ENCODE measurements around the gene IGF1R.

Gene IGF1R

GRCh38 chr15:98826658-98827057 is 178.3 kb downstream of the IGF1R start:
- H3K9ac ChIP-seq (ENCODE audit: low read length), result no peak overlapping the region
- no peaks in the 10 kb centered on the region for H3K36me3 ChIP-seq (ENCODE audit: low read length)
- no peak overlapping the region for H2AFZ ChIP-seq (ENCODE audit: low read depth, low read length, severe bottlenecking)
- no peak overlapping the region for H3K4me3 ChIP-seq (ENCODE audit: insufficient read depth, low read length, poor library complexity, severe bottlenecking)
- H3K27me3 ChIP-seq (ENCODE audit: low read length), result no peaks in the 10 kb centered on the region
- H4K20me1 ChIP-seq (ENCODE audit: low read depth, low read length), result no peaks in the 10 kb centered on the region
- H3K9me3 ChIP-seq (ENCODE audit: insufficient read depth, low read length), result peaks cover 17% of the 10 kb centered on the region; the same call in 1 of the 2 replicates
- TF ChIP-seq CTCF (IDR thresholded peaks at IDR 0.05; ENCODE audit: insufficient read depth, low read length, poor library complexity, severe bottlenecking) (no peak), EZH2phosphoT487 (conservative IDR thresholded peaks at IDR 0.05; ENCODE audit: low read length) (no peak)
- no peaks in the 10 kb centered on the region for H3F3A ChIP-seq (ENCODE audit: insufficient read depth)
- no peak overlapping the region for H3K4me2 ChIP-seq (ENCODE audit: low read depth, low read length, poor library complexity, severe bottlenecking)
- no peaks in the 10 kb centered on the region for H3K79me2 ChIP-seq (ENCODE audit: insufficient read depth, low read length)
- no peaks in the 10 kb centered on the region for H3K9me2 ChIP-seq (replicated peaks; ENCODE audit: insufficient read depth, low read length)
- H3K27ac ChIP-seq (ENCODE audit: low read depth, low read length), result no peak overlapping the region

GRCh38 chr15:98827217-98827616 is 178.9 kb downstream of the IGF1R start:
- Histone ChIP-seq H3K9ac (ENCODE audit: low read length) (no peak overlapping the region), H3K27ac (ENCODE audit: low read depth, low read length) (no peak overlapping the region), H3K27me3 (ENCODE audit: low read length) (no peaks in the 10 kb centered on the region), H2AFZ (ENCODE audit: low read depth, low read length, severe bottlenecking) (no peak overlapping the region), H3K4me2 (ENCODE audit: low read depth, low read length, poor library complexity, severe bottlenecking) (no peak overlapping the region), H4K20me1 (ENCODE audit: low read depth, low read length) (no peaks in the 10 kb centered on the region), H3K9me2 (replicated peaks; ENCODE audit: insufficient read depth, low read length) (no peaks in the 10 kb centered on the region), H3F3A (ENCODE audit: insufficient read depth) (no peaks in the 10 kb centered on the region), H3K4me3 (ENCODE audit: insufficient read depth, low read length, poor library complexity, severe bottlenecking) (no peak overlapping the region), H3K36me3 (ENCODE audit: low read length) (no peaks in the 10 kb centered on the region; the same call in 1 of the 2 replicates), H3K9me3 (ENCODE audit: insufficient read depth, low read length) (peaks cover 18% of the 10 kb centered on the region; the same call in 1 of the 2 replicates), H3K79me2 (ENCODE audit: insufficient read depth, low read length) (no peaks in the 10 kb centered on the region)
- TF ChIP-seq CTCF (IDR thresholded peaks at IDR 0.05; ENCODE audit: insufficient read depth, low read length, poor library complexity, severe bottlenecking) (no peak), EZH2phosphoT487 (conservative IDR thresholded peaks at IDR 0.05; ENCODE audit: low read length) (no peak)

- H3K9ac ChIP-seq (ENCODE audit: low read length), result no peak overlapping the region
- H3K36me3 ChIP-seq (ENCODE audit: low read length), result no peaks in the 10 kb centered on the region; the same call in 1 of the 2 replicates
- no peaks in the 10 kb centered on the region for H3F3A ChIP-seq (ENCODE audit: insufficient read depth)
- H3K4me2 ChIP-seq (ENCODE audit: low read depth, low read length, poor library complexity, severe bottlenecking), result no peak overlapping the region
- H4K20me1 ChIP-seq (ENCODE audit: low read depth, low read length), result no peaks in the 10 kb centered on the region
- H3K27ac ChIP-seq (ENCODE audit: low read depth, low read length), result no peak overlapping the region
- H2AFZ ChIP-seq (ENCODE audit: low read depth, low read length, severe bottlenecking), result no peak overlapping the region
- H3K4me3 ChIP-seq (ENCODE audit: insufficient read depth, low read length, poor library complexity, severe bottlenecking), result no peak overlapping the region
- H3K9me3 ChIP-seq (ENCODE audit: insufficient read depth, low read length), result peaks cover 18% of the 10 kb centered on the region; the same call in 1 of the 2 replicates
- no peak for TF ChIP-seq EZH2phosphoT487 (conservative IDR thresholded peaks at IDR 0.05; ENCODE audit: low read length)
- TF ChIP-seq CTCF (IDR thresholded peaks at IDR 0.05; ENCODE audit: insufficient read depth, low read length, poor library complexity, severe bottlenecking), result no peak
- no peaks in the 10 kb centered on the region for H3K27me3 ChIP-seq (ENCODE audit: low read length)
- no peaks in the 10 kb centered on the region for H3K79me2 ChIP-seq (ENCODE audit: insufficient read depth, low read length)
- H3K9me2 ChIP-seq (replicated peaks; ENCODE audit: insufficient read depth, low read length), result no peaks in the 10 kb centered on the region
These were observed 181.8 kb downstream of the IGF1R start for GRCh38 chr15:98830034-98830634.
